Urinary bladder (tissue), 4 donors: ENCODE measurements around the gene SYNJ2. TPM values are rescaled to one million over a fixed set of nuclear protein-coding genes. Genes with fewer than 3 reads are reported as not detected.
A peak's percentile ranks its signal among the peaks of the same experiment; 100 is the strongest.

Source experiments
- DNase-seq: peaks from one replicate; pipeline ENCODE4 v3.0.0-alpha.2; 2015; ENCODE audit errors: extremely low spot score
- H3K27ac ChIP-seq: one replicate; pipeline ENCODE4 v1.5.1; 2013; ENCODE audit warnings: low read depth, mild to moderate bottlenecking, moderate library complexity
- H3K36me3 ChIP-seq: one replicate; pipeline ENCODE4 v1.6.1; 2013; ENCODE audit warnings: mild to moderate bottlenecking, moderate library complexity; ENCODE audit not compliant: insufficient read depth
- H3K4me1 ChIP-seq: one replicate; pipeline ENCODE4 v1.6.1; 2013; ENCODE audit warnings: mild to moderate bottlenecking, moderate library complexity; ENCODE audit not compliant: insufficient read depth
- H3K4me3 ChIP-seq: one replicate; pipeline ENCODE4 v1.5.1; 2013; ENCODE audit warnings: low read depth, low read length
- WGBS: extraction: QIAGEN DNeasy Blood & Tissue Kit; methylation state at CpG from one replicate; pipeline ENCODE4 v1.1.7; 2013; 5-methylcytosine and 5-hydroxymethylcytosine counted together
- polyA plus RNA-seq: library from polyadenylated mRNA; stranded (reverse); fragments of 200-250 nt; gene quantifications from one replicate; pipeline ENCODE4 v1.2.3, GENCODE V29; 2013
- total RNA-seq: library from RNA; depleted of rRNA; stranded (reverse); fragments of >200 nt; gene quantifications from one replicate; pipeline ENCODE4 v1.2.3, GENCODE V29; 2014
- donor health status: healthy with polysubstance abuse.
- donor health status: healthy.

The SYNJ2 gene
- total and polyA plus RNA-seq, 2 donors = 10.7 to 14.3 TPM

DNA sequence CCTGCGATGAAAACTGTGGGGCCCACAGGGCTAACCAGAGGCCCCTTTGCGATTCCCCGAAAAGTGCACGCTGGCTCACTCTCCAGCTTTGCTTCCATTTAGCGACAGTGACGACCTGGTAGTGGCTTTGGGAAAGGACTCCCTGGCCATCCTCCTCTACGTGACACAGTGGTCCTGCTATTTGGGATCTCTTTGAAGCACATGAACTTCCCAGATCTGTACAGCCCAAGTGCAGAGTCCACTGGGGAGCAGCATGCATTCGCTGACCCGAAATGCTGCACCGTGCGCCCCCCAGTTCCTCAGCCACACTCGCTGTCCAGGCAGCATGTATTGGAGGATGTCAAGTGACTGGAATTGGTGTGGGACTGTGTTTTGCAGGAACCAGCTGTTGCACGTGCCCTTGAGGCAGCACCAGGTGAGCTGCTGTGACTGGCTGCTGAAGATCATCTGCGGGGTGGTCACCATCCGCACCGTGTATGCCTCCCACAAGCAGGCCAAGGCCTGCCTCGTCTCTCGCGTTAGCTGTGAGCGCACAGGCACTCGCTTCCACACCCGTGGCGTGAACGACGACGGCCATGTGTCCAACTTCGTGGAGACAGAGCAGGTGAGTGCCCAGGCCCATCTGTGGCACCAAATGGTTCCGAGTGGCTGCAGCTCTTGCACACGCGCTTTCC, 51.6 kb downstream of the SYNJ2 start:
- H3K4me1 ChIP-seq = no peaks in the 10 kb centered on the region
- no peak overlapping the region for H3K27ac ChIP-seq
- H3K36me3 ChIP-seq = no peaks in the 10 kb centered on the region
- no peak overlapping the region for H3K4me3 ChIP-seq
- WGBS = 94% methylated on average over 30 of the region's 30 CpGs
- no peak for DNase-seq

- Histone ChIP-seq H3K4me1 (no peaks in the 10 kb centered on the region), H3K4me3 (no peak overlapping the region), H3K27ac (no peak overlapping the region), H3K36me3 (no peaks in the 10 kb centered on the region)
- DNase-seq = no peak
- WGBS = 52% methylated on average over 14 of the region's 14 CpGs
Measured at GRCh38 chr6:158033751-158034702, 52.4 kb downstream of the SYNJ2 start.

DNA sequence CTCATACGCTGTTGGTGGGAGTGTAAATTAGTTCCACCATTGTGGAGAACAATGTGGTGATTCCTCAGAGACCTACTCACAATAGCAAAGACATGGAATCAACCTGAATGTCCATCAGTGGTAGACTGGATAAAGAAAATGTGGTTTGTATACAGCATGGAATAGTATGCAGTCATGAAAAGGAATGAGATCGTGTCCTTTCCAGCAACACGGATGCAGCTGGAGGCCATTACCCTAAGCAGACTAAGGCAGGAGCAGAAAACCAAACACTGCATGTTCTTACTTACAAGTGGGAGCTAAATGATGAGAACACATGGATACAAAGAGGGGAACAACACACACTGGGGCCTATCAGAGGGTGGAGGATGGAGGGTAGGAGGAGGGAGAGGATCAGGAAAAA, 54.6 kb downstream of the SYNJ2 start:
- no peaks in the 10 kb centered on the region for H3K36me3 ChIP-seq
- over 99% methylated on average over 3 of the region's 3 CpGs for WGBS
- peaks cover 2% of the 10 kb centered on the region for H3K4me1 ChIP-seq
- no peak overlapping the region for H3K27ac ChIP-seq
- no peak for DNase-seq
- no peak overlapping the region for H3K4me3 ChIP-seq

- Histone ChIP-seq H3K36me3 (no peaks in the 10 kb centered on the region), H3K27ac (no peak overlapping the region), H3K4me3 (no peak overlapping the region), H3K4me1 (peaks cover 2% of the 10 kb centered on the region)
- no peak for DNase-seq
- WGBS = 98% methylated on average over 12 of the region's 12 CpGs
Measured at GRCh38 chr6:158037021-158037420, 55.4 kb downstream of the SYNJ2 start.

GRCh38 chr6:158037771-158038170, 56.1 kb downstream of the SYNJ2 start:
- Histone ChIP-seq H3K27ac (no peak overlapping the region), H3K36me3 (no peaks in the 10 kb centered on the region), H3K4me1 (peaks cover 2% of the 10 kb centered on the region), H3K4me3 (no peak overlapping the region)
- WGBS = 91% methylated on average over 10 of the region's 10 CpGs
- no peak for DNase-seq

DNA sequence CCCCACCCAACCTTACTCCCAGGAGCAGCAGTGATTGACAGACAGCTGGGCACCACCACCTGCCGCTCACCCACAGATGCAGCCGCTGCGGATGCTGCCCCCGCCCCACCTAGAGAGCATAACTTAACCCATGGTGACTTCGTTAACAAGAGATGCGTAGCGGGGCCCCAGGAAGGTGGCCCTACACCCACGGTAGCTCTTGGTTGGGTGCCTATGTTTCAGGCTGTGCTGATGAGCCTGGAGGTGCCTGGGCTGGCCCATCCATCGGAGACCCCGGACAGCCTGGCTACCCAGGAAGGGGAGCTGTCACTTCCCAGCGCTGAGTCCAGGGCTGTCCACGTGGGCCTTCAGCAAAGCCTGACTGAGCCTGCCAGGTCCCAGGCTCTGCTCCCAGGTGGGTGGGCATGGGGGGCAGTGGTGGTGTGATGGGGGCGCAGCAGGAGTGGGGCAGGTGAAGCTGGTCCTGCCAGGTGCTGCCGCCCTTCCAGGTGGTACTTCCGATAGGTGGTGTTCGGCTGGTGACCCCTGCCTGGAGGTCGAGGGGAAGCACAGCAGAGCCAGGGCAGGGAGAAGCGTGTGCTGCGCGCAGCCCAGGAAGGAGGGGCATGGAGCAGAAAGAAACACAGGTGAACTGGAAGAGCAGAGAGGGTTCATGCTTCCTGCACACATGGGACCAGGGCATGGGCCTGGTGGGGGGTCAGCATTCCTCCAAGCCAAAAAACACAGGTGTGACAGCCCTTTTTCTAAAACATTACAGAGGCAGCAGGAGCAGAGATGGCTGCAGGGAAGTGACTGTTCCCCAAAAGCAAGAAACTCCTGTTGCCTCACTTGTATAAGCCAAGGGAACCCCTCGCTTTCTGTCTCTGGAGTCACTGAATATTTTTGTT, 56.9 kb downstream of the SYNJ2 start:
- WGBS = 94% methylated on average over 21 of the region's 21 CpGs
- Histone ChIP-seq H3K4me3 (no peak overlapping the region), H3K4me1 (peaks cover 2% of the 10 kb centered on the region), H3K36me3 (no peaks in the 10 kb centered on the region), H3K27ac (no peak overlapping the region)
- no peak for DNase-seq

DNA sequence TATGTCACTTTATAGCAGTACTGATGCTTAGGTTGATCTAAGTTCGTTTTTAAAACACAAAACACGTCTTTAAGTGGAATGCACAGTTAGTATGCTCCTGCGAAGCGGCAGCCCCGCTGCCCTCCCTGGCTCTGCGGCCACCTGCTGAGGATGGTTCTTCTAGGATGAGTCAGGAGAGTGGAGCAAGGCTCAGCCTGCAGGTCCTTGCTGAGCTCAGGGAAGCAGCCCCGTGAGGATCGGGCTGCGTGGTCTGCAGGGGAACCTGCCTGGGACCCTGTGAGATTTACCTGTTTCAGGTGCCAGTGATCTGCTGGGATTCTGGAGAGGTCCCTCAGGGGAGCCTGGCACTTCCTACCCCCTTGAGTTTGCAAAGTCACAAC, 57.5 kb downstream of the SYNJ2 start:
- Histone ChIP-seq H3K36me3 (no peaks in the 10 kb centered on the region), H3K4me3 (no peak overlapping the region), H3K27ac (no peak overlapping the region), H3K4me1 (peaks cover 2% of the 10 kb centered on the region)
- DNase-seq = no peak
- 81% methylated on average over 9 of the region's 9 CpGs for WGBS

- DNase-seq = no peak
- Histone ChIP-seq H3K4me3 (no peak overlapping the region), H3K27ac (no peak overlapping the region), H3K36me3 (no peaks in the 10 kb centered on the region), H3K4me1 (peaks cover 2% of the 10 kb centered on the region)
- 62% methylated on average over 17 of the region's 17 CpGs for WGBS
Measured at GRCh38 chr6:158039571-158040050, 57.9 kb downstream of the SYNJ2 start.

DNA sequence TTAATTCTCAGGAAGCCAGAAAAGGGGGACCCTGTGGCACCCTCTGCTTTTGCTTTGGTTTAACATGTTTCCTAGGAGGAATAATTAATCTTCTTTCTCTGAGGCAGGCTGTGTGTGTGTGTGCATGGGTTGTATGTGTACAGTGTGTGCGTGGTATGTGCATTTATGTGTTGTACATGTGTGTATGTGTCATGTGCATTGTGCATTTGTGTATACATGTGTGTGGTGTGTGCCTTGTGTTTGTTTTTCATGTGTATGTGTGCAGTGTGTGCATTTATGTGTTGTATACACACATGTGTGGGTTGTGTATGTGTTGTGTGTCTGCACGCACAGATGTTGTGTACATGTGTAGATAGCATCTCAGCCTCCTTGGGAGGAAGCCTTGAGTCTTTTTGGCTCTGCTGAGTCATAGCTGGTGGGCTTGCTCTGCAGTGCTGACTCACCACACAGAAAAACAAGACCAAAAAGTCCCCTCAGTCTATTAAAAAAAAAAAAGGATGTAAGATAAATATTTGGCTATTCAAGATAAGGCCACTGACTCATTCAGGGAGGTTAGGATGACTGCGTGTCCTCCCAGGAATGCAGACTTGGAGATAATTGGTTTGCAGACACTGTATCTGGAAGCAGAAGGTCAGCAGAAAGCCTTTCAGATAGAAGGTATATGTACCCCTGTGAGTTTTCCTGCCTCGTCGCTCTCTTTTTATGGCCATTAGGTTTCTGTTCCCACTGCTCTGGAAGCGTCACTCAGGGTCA, 58.6 kb downstream of the SYNJ2 start:
- no peak for DNase-seq
- WGBS = 25% methylated on average over 6 of the region's 6 CpGs
- Histone ChIP-seq H3K4me3 (no peak overlapping the region), H3K36me3 (no peaks in the 10 kb centered on the region), H3K4me1 (peaks cover 2% of the 10 kb centered on the region), H3K27ac (peak overlapping the region; percentile 23)

- DNase-seq = no peak
- Histone ChIP-seq H3K4me1 (peaks cover 2% of the 10 kb centered on the region), H3K27ac (peak overlapping the region; percentile 23), H3K4me3 (no peak overlapping the region), H3K36me3 (no peaks in the 10 kb centered on the region)
- WGBS = 40% methylated on average over 12 of the region's 12 CpGs
Measured at GRCh38 chr6:158040804-158041347, 59.2 kb downstream of the SYNJ2 start.

DNA sequence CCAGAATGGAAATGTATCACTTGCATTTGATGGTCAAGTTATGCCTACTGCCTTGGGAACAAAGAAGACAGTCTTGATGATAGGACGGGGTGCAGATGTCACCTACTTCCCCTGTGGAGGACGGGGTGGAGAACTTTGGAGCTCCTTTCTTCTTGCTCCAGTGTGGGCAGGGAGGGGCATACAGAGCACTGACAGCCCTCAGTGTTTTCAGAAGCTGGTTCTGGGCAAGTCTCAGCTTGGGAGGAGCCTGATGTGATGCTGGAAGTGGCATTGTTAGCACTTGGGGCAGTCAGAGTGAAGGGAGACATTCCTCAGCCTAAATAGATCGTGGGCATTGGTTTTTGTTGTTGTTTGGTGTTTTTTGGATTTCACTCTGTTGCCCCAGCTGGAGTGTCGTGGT, 59.7 kb downstream of the SYNJ2 start:
- no peak for DNase-seq
- peaks cover 2% of the 10 kb centered on the region for H3K4me1 ChIP-seq
- H3K36me3 ChIP-seq = no peaks in the 10 kb centered on the region
- H3K27ac ChIP-seq = peak overlapping the region; percentile 26
- 74% methylated on average over 4 of the region's 4 CpGs for WGBS
- no peak overlapping the region for H3K4me3 ChIP-seq

- DNase-seq = no peak
- 88% methylated on average over 12 of the region's 12 CpGs for WGBS
- Histone ChIP-seq H3K27ac (peak overlapping the region; percentile 26), H3K36me3 (no peaks in the 10 kb centered on the region), H3K4me3 (no peak overlapping the region), H3K4me1 (peaks cover 2% of the 10 kb centered on the region)
Measured at GRCh38 chr6:158041788-158042187, 60.1 kb downstream of the SYNJ2 start.
